Left hindlimb (tissue), 1 donor: Measurements from ENCODE around the gene RALGPS1.

Experiments
- DNase-seq: peaks from one replicate; pipeline ENCODE4 v3.0.0-alpha.2; 2018

RALGPS1 gene

DNA sequence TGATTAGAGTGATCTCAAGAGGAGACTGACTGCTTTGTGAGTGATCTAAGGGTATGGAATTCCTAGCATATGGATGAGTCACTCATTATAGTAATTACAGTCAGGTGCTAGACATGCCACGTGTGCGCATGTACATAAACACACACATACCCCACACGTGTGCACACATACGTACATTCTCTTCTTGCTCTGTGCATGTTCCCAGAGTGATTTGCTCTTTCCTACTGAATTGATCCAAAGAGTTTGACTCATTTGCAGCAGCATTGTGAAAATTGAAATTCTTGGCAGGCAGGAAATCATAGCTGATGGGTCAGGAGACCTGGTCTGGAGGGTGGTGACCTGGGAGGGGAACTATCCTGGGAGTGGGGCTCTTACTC is 144.1 kb downstream of the RALGPS1 start:
- no peak for DNase-seq

GRCh38 chr9:127059030-127059429 is 144.4 kb downstream of the RALGPS1 start:
- no peak for DNase-seq

DNA sequence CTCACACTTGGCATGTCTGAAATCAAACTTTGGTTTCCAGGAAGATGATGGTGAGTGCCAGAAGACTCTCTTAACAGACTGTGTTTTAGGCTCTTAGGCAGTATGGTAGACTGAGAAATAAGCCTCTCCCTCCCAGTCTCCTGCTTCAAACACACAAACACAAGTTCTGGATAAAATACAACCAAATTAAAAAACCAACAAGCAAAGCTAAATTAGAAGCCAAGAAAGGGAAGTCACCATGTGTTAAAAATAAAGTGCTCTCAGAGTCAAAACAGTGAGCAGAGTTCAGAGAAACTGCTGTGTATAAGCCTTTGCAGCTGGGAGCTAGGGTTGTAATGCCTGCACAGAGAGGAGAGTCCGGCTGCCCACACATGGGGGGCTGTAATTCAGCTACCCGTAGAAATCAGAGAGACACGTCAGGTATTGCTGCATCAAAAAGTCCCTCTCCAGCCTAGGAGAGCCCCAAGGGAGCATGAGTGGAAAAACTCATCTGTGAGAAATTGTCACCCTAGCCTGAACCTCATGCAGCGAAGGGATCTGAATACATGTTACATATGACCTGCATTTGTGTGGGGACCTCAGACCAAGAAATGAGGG is 145.3 kb downstream of the RALGPS1 start:
- no peak for DNase-seq

DNA sequence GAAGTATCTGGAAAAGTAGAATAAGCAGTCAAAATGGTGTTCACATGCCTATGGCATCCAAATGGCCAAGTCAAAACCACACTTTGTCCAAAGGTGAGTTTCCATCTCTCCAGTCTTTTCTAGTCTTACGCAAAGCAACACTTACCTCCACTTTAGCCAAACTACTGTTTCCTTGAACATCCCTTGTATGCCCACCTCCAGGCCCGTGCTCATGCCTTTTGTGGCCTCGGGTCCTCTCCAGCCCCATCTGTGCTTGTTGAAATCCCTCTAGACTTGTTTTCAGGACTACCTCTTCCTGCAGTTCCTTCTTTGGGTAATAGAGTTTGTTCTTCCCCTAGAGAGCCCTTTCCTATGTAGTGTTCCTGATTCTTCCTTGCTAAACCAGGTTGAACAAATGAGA is 146.8 kb downstream of the RALGPS1 start:
- no peak for DNase-seq

DNA sequence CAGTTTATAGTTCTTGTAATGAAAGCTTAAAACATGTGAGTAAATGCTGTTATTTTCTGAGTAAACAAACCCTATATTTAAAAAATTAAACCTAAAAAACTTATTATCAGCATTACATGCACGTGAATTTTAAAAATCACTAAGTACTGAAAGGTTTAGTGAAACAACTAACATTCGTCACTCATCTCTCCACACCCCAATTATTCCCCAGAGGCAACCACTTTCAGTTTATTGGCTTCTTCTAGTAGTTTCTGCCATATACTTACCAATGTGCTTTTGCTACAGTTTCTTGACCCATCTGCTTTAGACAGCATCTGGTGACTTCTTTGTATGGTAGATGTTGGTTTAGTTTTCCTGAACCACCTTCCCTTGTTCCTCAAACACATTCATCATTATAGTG is 149.8 kb downstream of the RALGPS1 start:
- DNase-seq, result no peak

DNA sequence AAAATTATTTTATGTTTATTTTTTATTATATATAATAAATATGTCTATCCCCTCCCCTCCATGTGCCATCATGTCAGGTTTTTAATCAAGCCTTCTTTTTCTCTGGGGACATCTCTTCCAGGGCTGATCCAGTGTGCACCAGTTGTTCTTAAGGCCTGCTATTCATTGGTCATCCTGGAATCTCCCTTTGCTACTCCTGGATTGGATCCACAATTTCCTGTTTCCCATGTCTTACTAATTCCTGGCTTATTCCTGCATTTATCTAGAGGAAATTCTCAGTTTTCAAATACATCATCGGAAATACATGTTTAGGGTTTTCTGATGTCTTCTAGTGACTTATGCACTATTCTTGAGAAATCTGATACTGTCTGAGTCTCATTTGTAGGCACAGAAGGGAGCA is 151.0 kb downstream of the RALGPS1 start:
- DNase-seq, result no peak

DNA sequence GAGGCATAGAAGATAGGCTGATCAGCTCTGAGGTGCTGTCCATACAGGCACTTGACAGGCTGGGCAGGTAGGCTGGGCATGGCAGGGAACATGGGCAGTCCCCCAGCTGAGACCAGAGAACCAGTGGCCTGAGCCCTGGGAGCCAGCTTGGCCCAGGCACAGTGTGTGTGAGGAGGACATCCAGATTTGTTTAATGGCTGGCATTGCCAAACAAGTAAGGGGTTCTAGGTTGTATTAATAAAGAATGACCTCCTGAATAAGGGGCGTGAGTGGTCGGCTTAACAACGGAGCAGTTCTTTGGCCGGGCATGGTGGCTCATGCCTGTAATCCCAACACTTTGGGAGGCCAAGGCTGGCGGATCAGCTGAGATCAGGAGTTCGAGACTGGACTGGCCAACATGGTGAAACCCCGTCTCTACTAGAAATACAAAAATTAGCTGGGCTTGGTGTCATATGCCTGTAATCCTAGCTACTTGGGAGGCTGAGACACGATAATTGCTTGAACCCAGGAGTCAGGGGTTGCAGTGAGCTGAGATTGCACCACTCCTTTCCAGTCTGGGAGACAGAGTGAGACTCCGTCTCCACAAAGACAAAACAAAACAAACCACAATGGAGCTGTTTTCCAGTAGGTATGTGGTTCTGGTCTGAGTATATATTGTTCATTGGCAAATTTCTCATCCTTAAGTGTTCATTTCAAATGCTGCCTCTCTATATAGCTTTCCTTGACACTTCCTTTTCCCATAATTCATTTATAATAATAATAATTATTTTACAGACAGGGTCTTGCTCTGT is 151.7 kb downstream of the RALGPS1 start:
- DNase-seq, result no peak

DNA sequence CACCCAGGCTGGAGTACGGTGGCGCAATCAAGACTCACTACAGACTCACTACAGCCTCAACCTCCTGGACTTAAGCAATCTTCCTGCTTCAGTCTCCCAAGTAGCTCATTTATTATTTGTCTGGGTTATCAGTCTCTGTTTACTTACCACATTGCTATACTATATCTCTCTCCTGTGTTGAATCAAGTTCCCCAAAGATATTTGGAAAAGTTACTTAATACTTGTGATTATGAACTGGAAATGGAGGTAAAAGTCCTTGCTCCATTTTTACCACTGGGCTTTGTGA is 152.2 kb downstream of the RALGPS1 start:
- no peak for DNase-seq

DNA sequence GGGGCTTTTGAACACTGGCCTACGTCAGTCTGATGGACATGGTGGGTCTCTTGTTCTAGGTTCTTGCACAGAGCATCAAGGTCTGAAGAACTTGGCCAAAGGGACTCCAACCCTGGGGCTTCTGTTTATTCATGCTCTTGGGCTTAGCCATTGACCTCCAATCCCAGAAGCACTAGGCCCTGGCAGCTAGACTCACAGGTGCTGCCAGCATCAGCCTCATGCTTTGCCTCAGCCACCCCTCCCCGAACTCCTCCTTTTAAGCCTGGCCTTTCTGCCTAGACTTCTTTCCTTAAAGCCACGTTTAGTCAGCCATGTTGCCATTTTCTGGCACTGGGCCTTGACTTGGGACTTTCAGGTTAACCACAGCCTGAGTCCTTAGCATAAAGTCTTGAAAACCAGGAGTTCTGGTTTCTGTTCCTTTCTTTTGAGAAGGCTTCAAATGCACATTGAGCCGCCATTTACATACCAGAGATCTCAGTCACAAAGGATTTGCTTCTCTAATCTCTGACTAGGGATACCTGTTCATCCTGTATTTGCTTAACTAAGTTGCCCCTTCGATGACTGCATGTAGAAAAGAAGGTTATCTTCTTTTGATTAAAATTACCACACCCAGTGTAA is 153.1 kb downstream of the RALGPS1 start:
- no peak for DNase-seq

DNA sequence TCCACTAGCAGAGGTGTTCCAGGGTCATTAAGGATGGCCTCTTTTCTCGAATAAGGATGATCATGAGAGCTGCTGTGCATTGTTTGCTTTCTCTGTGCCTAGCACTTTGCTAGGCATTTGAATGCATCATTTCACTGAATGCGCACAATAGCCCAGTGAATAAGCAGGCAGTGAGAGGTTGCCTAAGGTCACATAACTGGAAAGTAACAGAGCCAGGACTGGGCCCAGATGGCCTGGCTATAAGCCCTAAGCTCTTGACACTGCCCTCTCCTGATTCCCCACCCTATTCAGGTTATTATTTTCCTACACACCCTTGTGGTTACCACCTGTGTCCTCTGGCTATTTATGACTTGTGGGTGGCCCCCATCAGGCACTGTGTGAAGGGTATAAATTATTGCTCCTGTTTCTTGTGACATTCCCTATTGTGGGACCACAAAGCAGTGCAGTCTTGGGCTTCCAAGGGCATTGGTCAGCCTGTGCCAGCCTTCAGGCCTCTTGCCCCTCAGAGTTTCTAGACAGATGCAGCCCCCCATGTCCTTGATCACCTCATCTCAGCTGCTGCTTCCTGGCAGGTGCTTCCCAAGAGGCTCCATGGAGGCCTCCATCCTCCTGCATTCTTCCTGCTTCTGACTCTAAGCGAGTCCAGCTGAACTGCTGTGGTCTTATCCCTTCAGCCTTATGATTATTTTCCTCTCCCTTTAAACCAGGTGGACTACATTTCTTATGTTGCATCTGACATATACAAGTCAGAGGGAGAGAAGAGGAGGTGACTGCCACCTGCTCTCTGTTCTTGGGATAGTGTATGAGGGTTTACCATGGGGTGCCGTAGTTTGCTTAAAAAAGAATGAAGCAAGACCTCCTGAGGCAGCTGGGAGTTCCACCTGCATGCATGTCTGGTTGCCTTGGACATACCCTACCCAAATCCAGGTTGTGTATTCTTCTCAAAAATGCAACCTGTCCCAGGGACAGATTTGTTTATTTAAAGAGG is 160.3 kb downstream of the RALGPS1 start:
- DNase-seq, result no peak

GRCh38 chr9:127075624-127076372 is 161.2 kb downstream of the RALGPS1 start:
- no peak for DNase-seq

- DNase-seq, result no peak
Observed at GRCh38 chr9:127076860-127077643, 162.5 kb downstream of the RALGPS1 start.

- no peak for DNase-seq
Observed at GRCh38 chr9:127077644-127077946, 163.0 kb downstream of the RALGPS1 start.

GRCh38 chr9:127078336-127078735 is 163.8 kb downstream of the RALGPS1 start:
- DNase-seq, result no peak

GRCh38 chr9:127078988-127079387 is 164.4 kb downstream of the RALGPS1 start:
- DNase-seq, result no peak

- DNase-seq, result no peak
Observed at GRCh38 chr9:127079446-127080140, 165.0 kb downstream of the RALGPS1 start.

DNA sequence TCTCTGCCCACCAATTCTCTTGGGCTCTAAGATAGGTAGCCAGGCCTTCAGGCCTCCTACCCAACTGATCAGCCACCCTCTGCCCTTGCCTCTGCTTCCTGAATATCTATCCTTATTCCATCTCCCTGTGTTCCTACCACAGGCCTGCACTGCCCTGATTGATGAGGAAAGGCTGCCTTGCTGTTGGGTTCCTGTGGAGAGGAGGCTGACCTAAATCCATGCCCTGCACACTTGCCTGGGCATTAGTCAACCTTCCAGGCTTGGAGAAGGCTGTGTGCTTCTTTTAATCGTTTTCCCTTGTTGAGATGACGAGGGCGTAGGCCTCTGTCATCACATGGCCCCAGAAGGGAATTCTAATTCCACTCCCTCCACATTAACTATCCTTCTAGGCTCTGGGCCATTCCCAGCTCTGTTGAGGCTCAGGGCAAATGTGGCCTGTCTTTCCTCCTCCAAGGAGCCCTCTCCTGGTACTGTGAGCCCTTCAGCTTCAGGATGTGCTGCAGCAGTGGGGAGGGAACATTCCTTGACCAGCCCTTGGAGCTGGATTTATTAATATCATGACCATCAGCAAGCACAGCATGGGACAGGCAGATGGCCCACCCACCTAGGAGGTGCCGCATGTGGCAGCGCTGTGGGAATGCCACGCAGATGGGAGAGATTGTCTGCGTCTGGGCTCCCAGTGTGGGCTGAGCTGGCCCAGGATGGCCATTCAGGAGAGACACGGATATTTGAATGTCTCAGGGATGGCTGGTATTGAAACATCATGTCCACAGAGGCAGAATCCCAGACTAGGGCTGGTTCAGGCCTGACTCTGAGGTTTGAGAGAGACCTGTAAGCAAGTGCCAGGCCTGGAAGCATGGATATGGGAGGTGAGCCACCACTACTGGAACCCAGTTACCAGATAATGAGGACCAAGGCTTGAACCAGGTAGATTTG is 166.9 kb downstream of the RALGPS1 start:
- DNase-seq, result no peak

DNA sequence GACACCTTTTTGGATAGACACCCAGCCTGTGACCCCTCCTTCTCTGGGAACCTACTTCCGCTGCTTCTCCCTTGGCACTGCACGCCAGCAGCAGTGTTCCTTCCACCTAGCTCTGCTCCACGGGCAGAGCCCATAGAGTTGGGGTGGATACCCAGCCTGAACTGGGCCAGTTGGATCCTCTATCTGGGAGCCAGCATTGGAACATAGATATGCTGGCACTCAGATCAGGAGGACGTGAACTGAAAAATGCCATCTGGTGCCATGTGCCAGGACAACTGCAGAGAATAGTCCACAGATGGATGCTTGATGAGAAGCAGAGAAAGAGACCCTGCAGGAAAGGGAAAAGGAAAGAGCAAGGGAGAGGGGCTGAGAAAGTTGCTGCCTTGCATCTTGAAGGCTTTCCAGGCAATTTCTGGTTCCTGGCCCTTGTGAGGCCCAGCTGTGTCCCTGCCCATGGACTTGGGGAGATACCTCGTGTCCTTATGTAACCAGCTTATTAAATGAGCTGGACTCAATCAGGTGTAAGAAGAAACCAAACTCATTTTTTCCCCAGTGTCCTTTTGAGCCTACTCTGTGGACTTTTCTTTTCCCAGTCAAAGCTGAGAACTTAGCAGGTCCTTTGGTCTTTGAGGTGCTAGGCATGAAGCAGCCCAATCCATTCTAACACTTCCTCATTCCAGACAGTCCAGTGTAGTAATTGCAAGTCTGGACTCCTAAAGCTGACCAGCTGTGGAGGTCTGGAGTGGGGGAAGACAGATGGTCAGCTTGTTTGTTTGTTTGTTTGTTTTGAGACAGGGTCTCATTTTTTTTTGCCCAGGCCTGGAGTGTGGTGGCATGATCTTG is 168.8 kb downstream of the RALGPS1 start:
- no peak for DNase-seq
